ENCODE results near the gene FILIP1L. TPM values are rescaled to one million over a fixed set of nuclear protein-coding genes. Genes with fewer than 3 reads are reported as not detected.

FILIP1L gene
- total and polyA plus RNA-seq, 2 of the 13 experiments (the other 11 are each of a cell fraction or from before 2014, with no cell fraction given): 8.1 to 187 TPM

DNA sequence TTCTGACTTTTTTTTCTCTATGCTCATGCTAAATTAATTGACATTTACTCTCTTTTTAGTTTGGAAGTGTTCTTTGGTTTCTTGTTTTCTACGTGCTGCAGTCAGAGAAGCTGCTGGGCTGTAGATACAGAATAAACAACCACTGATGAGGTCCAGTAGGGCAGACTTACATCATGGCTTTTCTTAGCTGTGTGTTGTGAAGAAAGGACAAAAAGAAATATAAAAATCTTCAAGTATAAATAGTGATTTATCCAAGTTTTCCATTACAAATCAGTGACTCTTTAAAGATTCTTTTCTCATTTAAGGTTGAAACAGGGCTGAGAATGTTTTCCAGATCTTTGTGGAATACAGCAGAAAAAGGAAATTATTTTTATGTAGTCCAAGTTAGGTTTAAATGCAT is 174.4 kb downstream of the FILIP1L start:
- intact Hi-C loops (cut with micrococcal nuclease; ENCODE audit: unreplicated experiment) (loop anchor here (5.0 to 10.0 kb wide), 2 partner anchors 137 to 315 kb away; no protein-coding TSS in a partner anchor), in situ Hi-C loops (cut with HindIII; ENCODE audit: extremely low pct_ligation_motif_present, low pct_unique_long_range_greater_than_20kb) (no loop called here)
- Histone ChIP-seq H3K9ac (ENCODE audit: insufficient read depth, low read depth, low read length) (no peak overlapping the region), H3K4me1 (ENCODE audit: insufficient read depth, low read length) (peaks cover 50% of the 10 kb centered on the region), H3K36me3 (replicated peaks in 1 of 2; ENCODE audit: control insufficient read depth in 1 of 2, insufficient read depth in 2 of 2, low read length in 2 of 2) (no peaks in the 10 kb centered on the region), H3K4me2 (ENCODE audit: low read depth, low read length) (peak overlapping the region; percentile 18; the same call in 1 of the 2 replicates), H3K27me3 (ENCODE audit: control insufficient read depth in 1 of 2, insufficient read depth in 2 of 2, low read length in 2 of 2) (no peaks in the 10 kb centered on the region), H3K4me3 (replicated peaks in 1 of 3; ENCODE audit: insufficient read depth in 1 of 3, low read depth in 2 of 3, low read length in 3 of 3) (no peak overlapping the region), H2AFZ (ENCODE audit: low read length) (no peak overlapping the region), H3K27ac (ENCODE audit: extremely low read length, insufficient read depth, low read length) (peak overlapping the region; percentile 17), H3K9me3 (ENCODE audit: low read length) (no peaks in the 10 kb centered on the region), H3K79me2 (ENCODE audit: insufficient read depth, low read length) (no peaks in the 10 kb centered on the region), H4K20me1 (ENCODE audit: insufficient read depth, low read length) (no peaks in the 10 kb centered on the region)
- CTCF ChIA-PET (ENCODE audit: low intra/inter-chr PET ratio, low total read pairs): no interaction called here
- POLR2A ChIA-PET: interaction anchor here (1.3 kb wide), 2 partner anchors 15 to 19 kb away, joined by 5 read pairs; no protein-coding TSS in a partner anchor
- BruUV-seq (replicated peaks): no TSS peak
- WGBS (ENCODE audit: low lambda C conversion rate): 38% methylated on average over 1 of the region's 1 CpG
- DNase-seq (ENCODE audit: low spot score): no peak
- FAIRE-seq: no peak
- 0 out of 3 replicates have a peak, but pooled peaks have one; percentile 36 for ATAC-seq
- TF ChIP-seq, protein P1, sequence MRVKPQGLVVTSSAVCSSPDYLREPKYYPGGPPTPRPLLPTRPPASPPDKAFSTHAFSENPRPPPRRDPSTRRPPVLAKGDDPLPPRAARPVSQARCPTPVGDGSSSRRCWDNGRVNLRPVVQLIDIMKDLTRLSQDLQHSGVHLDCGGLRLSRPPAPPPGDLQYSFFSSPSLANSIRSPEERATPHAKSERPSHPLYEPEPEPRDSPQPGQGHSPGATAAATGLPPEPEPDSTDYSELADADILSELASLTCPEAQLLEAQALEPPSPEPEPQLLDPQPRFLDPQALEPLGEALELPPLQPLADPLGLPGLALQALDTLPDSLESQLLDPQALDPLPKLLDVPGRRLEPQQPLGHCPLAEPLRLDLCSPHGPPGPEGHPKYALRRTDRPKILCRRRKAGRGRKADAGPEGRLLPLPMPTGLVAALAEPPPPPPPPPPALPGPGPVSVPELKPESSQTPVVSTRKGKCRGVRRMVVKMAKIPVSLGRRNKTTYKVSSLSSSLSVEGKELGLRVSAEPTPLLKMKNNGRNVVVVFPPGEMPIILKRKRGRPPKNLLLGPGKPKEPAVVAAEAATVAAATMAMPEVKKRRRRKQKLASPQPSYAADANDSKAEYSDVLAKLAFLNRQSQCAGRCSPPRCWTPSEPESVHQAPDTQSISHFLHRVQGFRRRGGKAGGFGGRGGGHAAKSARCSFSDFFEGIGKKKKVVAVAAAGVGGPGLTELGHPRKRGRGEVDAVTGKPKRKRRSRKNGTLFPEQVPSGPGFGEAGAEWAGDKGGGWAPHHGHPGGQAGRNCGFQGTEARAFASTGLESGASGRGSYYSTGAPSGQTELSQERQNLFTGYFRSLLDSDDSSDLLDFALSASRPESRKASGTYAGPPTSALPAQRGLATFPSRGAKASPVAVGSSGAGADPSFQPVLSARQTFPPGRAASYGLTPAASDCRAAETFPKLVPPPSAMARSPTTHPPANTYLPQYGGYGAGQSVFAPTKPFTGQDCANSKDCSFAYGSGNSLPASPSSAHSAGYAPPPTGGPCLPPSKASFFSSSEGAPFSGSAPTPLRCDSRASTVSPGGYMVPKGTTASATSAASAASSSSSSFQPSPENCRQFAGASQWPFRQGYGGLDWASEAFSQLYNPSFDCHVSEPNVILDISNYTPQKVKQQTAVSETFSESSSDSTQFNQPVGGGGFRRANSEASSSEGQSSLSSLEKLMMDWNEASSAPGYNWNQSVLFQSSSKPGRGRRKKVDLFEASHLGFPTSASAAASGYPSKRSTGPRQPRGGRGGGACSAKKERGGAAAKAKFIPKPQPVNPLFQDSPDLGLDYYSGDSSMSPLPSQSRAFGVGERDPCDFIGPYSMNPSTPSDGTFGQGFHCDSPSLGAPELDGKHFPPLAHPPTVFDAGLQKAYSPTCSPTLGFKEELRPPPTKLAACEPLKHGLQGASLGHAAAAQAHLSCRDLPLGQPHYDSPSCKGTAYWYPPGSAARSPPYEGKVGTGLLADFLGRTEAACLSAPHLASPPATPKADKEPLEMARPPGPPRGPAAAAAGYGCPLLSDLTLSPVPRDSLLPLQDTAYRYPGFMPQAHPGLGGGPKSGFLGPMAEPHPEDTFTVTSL (CRISPR knock-in tag; IDR thresholded peaks at IDR 0.05; ENCODE audit: borderline replicate concordance): peak; percentile 58; the same call in 1 of the 2 replicates
- TF ChIP-seq, protein P2, sequence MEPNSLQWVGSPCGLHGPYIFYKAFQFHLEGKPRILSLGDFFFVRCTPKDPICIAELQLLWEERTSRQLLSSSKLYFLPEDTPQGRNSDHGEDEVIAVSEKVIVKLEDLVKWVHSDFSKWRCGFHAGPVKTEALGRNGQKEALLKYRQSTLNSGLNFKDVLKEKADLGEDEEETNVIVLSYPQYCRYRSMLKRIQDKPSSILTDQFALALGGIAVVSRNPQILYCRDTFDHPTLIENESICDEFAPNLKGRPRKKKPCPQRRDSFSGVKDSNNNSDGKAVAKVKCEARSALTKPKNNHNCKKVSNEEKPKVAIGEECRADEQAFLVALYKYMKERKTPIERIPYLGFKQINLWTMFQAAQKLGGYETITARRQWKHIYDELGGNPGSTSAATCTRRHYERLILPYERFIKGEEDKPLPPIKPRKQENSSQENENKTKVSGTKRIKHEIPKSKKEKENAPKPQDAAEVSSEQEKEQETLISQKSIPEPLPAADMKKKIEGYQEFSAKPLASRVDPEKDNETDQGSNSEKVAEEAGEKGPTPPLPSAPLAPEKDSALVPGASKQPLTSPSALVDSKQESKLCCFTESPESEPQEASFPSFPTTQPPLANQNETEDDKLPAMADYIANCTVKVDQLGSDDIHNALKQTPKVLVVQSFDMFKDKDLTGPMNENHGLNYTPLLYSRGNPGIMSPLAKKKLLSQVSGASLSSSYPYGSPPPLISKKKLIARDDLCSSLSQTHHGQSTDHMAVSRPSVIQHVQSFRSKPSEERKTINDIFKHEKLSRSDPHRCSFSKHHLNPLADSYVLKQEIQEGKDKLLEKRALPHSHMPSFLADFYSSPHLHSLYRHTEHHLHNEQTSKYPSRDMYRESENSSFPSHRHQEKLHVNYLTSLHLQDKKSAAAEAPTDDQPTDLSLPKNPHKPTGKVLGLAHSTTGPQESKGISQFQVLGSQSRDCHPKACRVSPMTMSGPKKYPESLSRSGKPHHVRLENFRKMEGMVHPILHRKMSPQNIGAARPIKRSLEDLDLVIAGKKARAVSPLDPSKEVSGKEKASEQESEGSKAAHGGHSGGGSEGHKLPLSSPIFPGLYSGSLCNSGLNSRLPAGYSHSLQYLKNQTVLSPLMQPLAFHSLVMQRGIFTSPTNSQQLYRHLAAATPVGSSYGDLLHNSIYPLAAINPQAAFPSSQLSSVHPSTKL (CRISPR knock-in tag; IDR thresholded peaks at IDR 0.05): 0 out of 2 replicates have a peak, but pooled peaks have one; percentile 12
- peak; percentile 27; the same call in 1 of the 2 replicates for TF ChIP-seq HNF4A (CRISPR knock-in tag; IDR thresholded peaks at IDR 0.05)
- TF ChIP-seq CC2D1A (CRISPR knock-in tag; IDR thresholded peaks at IDR 0.05): no peak
- TF ChIP-seq FOXA3 (CRISPR knock-in tag; IDR thresholded peaks at IDR 0.05): 0 out of 2 replicates have a peak, but pooled peaks have one; percentile 41

Data from HepG2 (cell line).